Keratinocyte (primary cell): ENCODE measurements around the gene ATP6V1G3. TPM values are rescaled to one million over a fixed set of nuclear protein-coding genes. Genes with fewer than 3 reads are reported as not detected.

Experiments
- DNase-seq: peaks from one replicate; pipeline ENCODE4 v3.0.0-alpha.2; 2011; ENCODE audit warnings: low read depth, missing footprints, low spot score
- FAIRE-seq: peaks from 2 replicates; lab custom pipeline; 2011; peaks lifted over from hg19 to GRCh38; lab: Jason Lieb, UNC
- H2AFZ ChIP-seq: 2 replicates; pipeline ENCODE4 v1.6.0; 2012; ENCODE audit warnings: low read length, control low read depth, inconsistent platforms; ENCODE audit not compliant: control insufficient read depth
- H3K27ac ChIP-seq: 2 replicates; pipeline ENCODE4 v1.5.1; 2011; ENCODE audit warnings: low read length; ENCODE audit not compliant: control insufficient read depth, insufficient read depth
- H3K27me3 ChIP-seq: 3 replicates; pipeline ENCODE4 v1.6.0; 2011; ENCODE audit warnings: low read length; ENCODE audit not compliant: control insufficient read depth, insufficient read depth; ENCODE audit errors: extremely low read depth
- H3K36me3 ChIP-seq, 2 experiments: 2 replicates in 1 of 2; 3 replicates in 1 of 2; pipeline ENCODE4 v1.5.1; 2011; ENCODE audit warnings: low read length in 2 of 2, mild to moderate bottlenecking in 1 of 2; ENCODE audit not compliant: control insufficient read depth in 2 of 2, insufficient read depth in 2 of 2; ENCODE audit errors: extremely low read depth in 1 of 2
- H3K4me1 ChIP-seq: 3 replicates; pipeline ENCODE4 v1.5.1; 2011; ENCODE audit warnings: low read length; ENCODE audit not compliant: control insufficient read depth, insufficient read depth; ENCODE audit errors: extremely low read depth
- H3K4me2 ChIP-seq: 3 replicates; pipeline ENCODE4 v1.6.0; 2011; ENCODE audit warnings: low read depth, low read length; ENCODE audit not compliant: control insufficient read depth, insufficient read depth; ENCODE audit errors: extremely low read depth
- H3K4me3 ChIP-seq, 3 experiments: fragments of 200-600 bp in 1 of 3; sonication (generic) in 1 of 3; 2 replicates in 2 of 3; 3 replicates in 1 of 3; pipeline ENCODE4 v1.5.1; 2011 to 2016; ENCODE audit warnings: low read length in 3 of 3, mild to moderate bottlenecking in 3 of 3, control low read depth in 2 of 3, inconsistent platforms in 1 of 3, low read depth in 1 of 3, mixed read lengths in 1 of 3, mixed run types in 1 of 3, moderate library complexity in 1 of 3; ENCODE audit not compliant: control insufficient read depth in 2 of 3, insufficient read depth in 2 of 3; ENCODE audit errors: extremely low read depth in 1 of 3
- H3K79me2 ChIP-seq: 2 replicates; pipeline ENCODE4 v1.6.0; 2012; ENCODE audit warnings: low read length; ENCODE audit not compliant: control insufficient read depth, insufficient read depth
- H3K9ac ChIP-seq: 3 replicates; pipeline ENCODE4 v1.6.0; 2011; ENCODE audit warnings: low read length; ENCODE audit not compliant: control insufficient read depth, insufficient read depth; ENCODE audit errors: extremely low read depth
- H3K9me1 ChIP-seq: 3 replicates; pipeline ENCODE4 v1.6.0; 2011; ENCODE audit warnings: low read length; ENCODE audit not compliant: control insufficient read depth, insufficient read depth; ENCODE audit errors: extremely low read depth
- H3K9me3 ChIP-seq: 2 replicates; pipeline ENCODE4 v1.5.1; 2012; ENCODE audit warnings: low read depth, low read length; ENCODE audit not compliant: control insufficient read depth
- H4K20me1 ChIP-seq: 3 replicates; pipeline ENCODE4 v1.6.0; 2011; ENCODE audit warnings: low read length; ENCODE audit not compliant: control insufficient read depth, insufficient read depth; ENCODE audit errors: extremely low read depth
- CTCF ChIP-seq, 3 experiments: IDR thresholded peaks in 1 of 3; conservative IDR thresholded peaks in 1 of 3; optimal IDR thresholded peaks in 1 of 3; 2 replicates in 2 of 3; 3 replicates in 1 of 3; pipeline versions ENCODE3 to v1.5.1; 2011; ENCODE audit warnings: low read length in 3 of 3, mild to moderate bottlenecking in 3 of 3, moderate library complexity in 2 of 3, control low read depth in 1 of 3, inconsistent platforms in 1 of 3; ENCODE audit not compliant: insufficient read depth in 2 of 3; ENCODE audit errors: extremely low read depth in 1 of 3
- EZH2 ChIP-seq: IDR thresholded peaks from one replicate; pipeline ENCODE4 v1.6.1; 2012; ENCODE audit warnings: inconsistent platforms, mild to moderate bottlenecking, low read length, moderate library complexity
- dilution Hi-C: fragments of 300-500 bp; cut with MboI; formaldehyde crosslinking; loops from one replicate; pipeline ENCODE4 v1.7.0; 2020; ENCODE audit warnings: low sequenced_read_pairs; ENCODE audit not compliant: extremely low pct_ligation_motif_present
- polyA plus RNA-seq, 5 experiments: library from polyadenylated mRNA; depleted of rRNA in 3 of 5; stranded (reverse) in 3 of 5; stranded (forward) in 1 of 5; unstranded in 1 of 5; fragments of >200 nt; gene quantifications; 1 replicate in 1 of 5; 2 replicates in 3 of 5; 3 replicates in 1 of 5; pipeline versions ENCODE4 v1.2.1 to v1.2.3, GENCODE V29; 2011 to 2012; ENCODE audit warnings: missing spikeins in 2 of 5, low read depth in 1 of 5, low replicate concordance in 1 of 5

ATP6V1G3 gene
- polyA plus RNA-seq, 1 donor (not counting 4 experiments of a cell fraction or from before 2014, with no cell fraction given) = not detected

DNA sequence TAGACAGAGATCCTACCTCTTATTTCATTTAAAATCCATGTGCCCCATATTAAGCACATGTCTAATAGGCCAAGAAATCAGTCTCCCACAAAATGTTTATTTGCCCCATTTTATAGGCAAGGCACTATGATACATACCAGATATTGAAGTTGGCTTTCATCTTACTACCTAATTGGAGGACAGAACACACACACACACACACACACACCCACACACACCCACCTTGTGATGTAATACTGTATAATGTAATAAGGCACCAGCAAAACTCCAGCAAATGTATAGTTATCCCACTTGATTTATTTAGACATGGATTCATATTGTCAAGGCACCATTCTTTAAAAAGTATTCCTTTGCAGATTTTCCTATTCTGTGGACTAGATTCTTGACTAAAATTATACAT, 56.8 kb downstream of the ATP6V1G3 start:
- DNase-seq = no peak
- no peaks in the 10 kb centered on the region for H3K4me1 ChIP-seq
- H3K9me1 ChIP-seq = no peaks in the 10 kb centered on the region
- H3K4me2 ChIP-seq = no peak overlapping the region
- TF ChIP-seq CTCF (optimal IDR thresholded peaks at IDR 0.05 in 1 of 3, IDR thresholded peaks at IDR 0.05 in 1 of 3, conservative IDR thresholded peaks at IDR 0.05 in 1 of 3; ENCODE audit: extremely low read depth in 1 of 3, insufficient read depth in 2 of 3, low read length in 3 of 3) = no peak
- TF ChIP-seq EZH2 = no peak
- H3K79me2 ChIP-seq = no peaks in the 10 kb centered on the region
- no peaks in the 10 kb centered on the region for H3K9me3 ChIP-seq
- H3K27ac ChIP-seq = no peak overlapping the region
- H3K4me3 ChIP-seq = no peak overlapping the region
- H3K9ac ChIP-seq = no peak overlapping the region
- no peak overlapping the region for H2AFZ ChIP-seq
- FAIRE-seq = no peak
- dilution Hi-C loops = no loop called here
- H3K27me3 ChIP-seq = no peaks in the 10 kb centered on the region
- no peaks in the 10 kb centered on the region for H3K36me3 ChIP-seq
- no peaks in the 10 kb centered on the region for H4K20me1 ChIP-seq

DNA sequence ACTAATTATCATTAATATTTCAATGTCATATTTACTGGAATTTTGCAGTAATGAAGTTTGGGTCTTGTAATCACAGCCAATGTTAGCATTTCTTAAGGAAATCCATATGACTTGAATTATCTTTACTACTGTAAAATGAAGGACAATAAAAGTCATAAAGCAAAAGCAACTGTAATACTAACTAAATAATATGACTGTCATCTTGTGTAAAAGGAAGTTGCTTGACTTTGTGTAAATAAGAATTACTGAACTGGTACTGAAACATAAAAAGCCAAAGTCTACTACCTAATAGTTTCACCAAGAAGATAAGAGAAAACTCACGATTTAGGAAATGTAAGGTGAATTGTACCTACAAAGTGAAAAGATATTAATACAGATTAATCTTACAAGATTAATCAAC, 57.5 kb downstream of the ATP6V1G3 start:
- no peaks in the 10 kb centered on the region for H4K20me1 ChIP-seq
- DNase-seq (no peak), FAIRE-seq (no peak)
- no peak overlapping the region for H3K9ac ChIP-seq
- H3K27me3 ChIP-seq = no peaks in the 10 kb centered on the region
- no peaks in the 10 kb centered on the region for H3K79me2 ChIP-seq
- no peaks in the 10 kb centered on the region for H3K9me1 ChIP-seq
- no peak overlapping the region for H2AFZ ChIP-seq
- no peak overlapping the region for H3K4me2 ChIP-seq
- dilution Hi-C loops = no loop called here
- H3K27ac ChIP-seq = no peak overlapping the region
- H3K4me3 ChIP-seq = no peak overlapping the region
- no peaks in the 10 kb centered on the region for H3K4me1 ChIP-seq
- no peak for TF ChIP-seq CTCF (optimal IDR thresholded peaks at IDR 0.05 in 1 of 3, IDR thresholded peaks at IDR 0.05 in 1 of 3, conservative IDR thresholded peaks at IDR 0.05 in 1 of 3; ENCODE audit: extremely low read depth in 1 of 3, insufficient read depth in 2 of 3, low read length in 3 of 3)
- no peaks in the 10 kb centered on the region for H3K9me3 ChIP-seq
- no peaks in the 10 kb centered on the region for H3K36me3 ChIP-seq
